K562 (cell line): ENCODE results near the gene F11R. TPM values are rescaled to one million over a fixed set of nuclear protein-coding genes. Genes with fewer than 3 reads are reported as not detected.

Experiments used
- CBX1 ChIP-seq: sonication (generic); IDR thresholded peaks from 2 replicates; pipeline ENCODE4 v1.6.1; 2016; ENCODE audit warnings: antibody characterized with exemption, low read depth, mild to moderate bottlenecking
- HMG20A ChIP-seq: fragments of 450-650 bp; formaldehyde crosslinking; conservative IDR thresholded peaks from 2 replicates; pipeline ENCODE4 v1.4.0; 2020; ENCODE audit warnings: mild to moderate bottlenecking, mixed read lengths
- KDM5B ChIP-seq: fragments of 200-600 bp; sonication (generic); IDR thresholded peaks from 2 replicates; pipeline ENCODE4 v1.6.1; 2012; ENCODE audit warnings: low read depth, mild to moderate bottlenecking, moderate library complexity, low read length, control low read depth, inconsistent platforms; ENCODE audit not compliant: insufficient replicate concordance
- POLR2H ChIP-seq: IDR thresholded peaks from 2 replicates; pipeline ENCODE4 v1.6.1; 2016; ENCODE audit warnings: missing genetic modification characterization, low read depth, mild to moderate bottlenecking, control low read depth, missing compliant biosample characterization, moderate library complexity
- PTRF ChIP-seq: fragments of 450-650 bp; IDR thresholded peaks from 2 replicates; pipeline ENCODE4 v1.6.1; 2016; ENCODE audit warnings: mild to moderate bottlenecking, missing genetic modification characterization, missing compliant biosample characterization
- SIN3A ChIP-seq, 2 experiments: fragments of 150-350 bp in 1 of 2; IDR thresholded peaks; 2 replicates each; pipeline ENCODE4 v1.6.1; 2011 to 2016; ENCODE audit warnings: borderline replicate concordance in 2 of 2, low read depth in 2 of 2, low read length in 2 of 2, mild to moderate bottlenecking in 2 of 2, moderate library complexity in 2 of 2; ENCODE audit not compliant: control insufficient read depth in 1 of 2
- SOX6 ChIP-seq: fragments of 450-650 bp; IDR thresholded peaks from 2 replicates; pipeline ENCODE4 v1.6.1; 2014; ENCODE audit warnings: mild to moderate bottlenecking
- TEAD1 ChIP-seq, 2 experiments: fragments of 450-650 bp in 1 of 2; sonication (generic) in 1 of 2; formaldehyde crosslinking; IDR thresholded peaks; 2 replicates each; pipeline versions ENCODE4 v1.4.0 to v1.8.0; 2020 to 2022; ENCODE audit warnings: mild to moderate bottlenecking in 2 of 2, missing genetic modification reagents in 1 of 2
- ZBTB8A ChIP-seq: fragments of 450-650 bp; IDR thresholded peaks from 2 replicates; pipeline ENCODE4 v1.6.1; 2018; ENCODE audit warnings: mild to moderate bottlenecking, moderate library complexity; ENCODE audit not compliant: partially characterized antibody
- ZKSCAN1 ChIP-seq: fragments of 150-350 bp; IDR thresholded peaks from 2 replicates; pipeline ENCODE4 v1.6.1; 2016; ENCODE audit warnings: low read depth, low read length
- ZNF12 ChIP-seq: sonication (generic); formaldehyde crosslinking; IDR thresholded peaks from 2 replicates; pipeline ENCODE4 v1.4.0; 2020; ENCODE audit warnings: mild to moderate bottlenecking, missing genetic modification reagents
- ZNF143 ChIP-seq: sonication (generic); formaldehyde crosslinking; IDR thresholded peaks from 2 replicates; pipeline ENCODE4 v1.9.0; 2022; ENCODE audit warnings: mild to moderate bottlenecking, missing genetic modification reagents
- ZNF57 ChIP-seq: fragments of 450-650 bp; formaldehyde crosslinking; IDR thresholded peaks from 2 replicates; pipeline ENCODE4 v1.4.0; 2020; ENCODE audit warnings: mild to moderate bottlenecking, moderate library complexity
- ZNF586 ChIP-seq: fragments of 450-650 bp; formaldehyde crosslinking; conservative IDR thresholded peaks from 2 replicates; pipeline ENCODE4 v1.4.0; 2020; ENCODE audit warnings: mild to moderate bottlenecking, moderate library complexity
- ZNF668 ChIP-seq: fragments of 250-450 bp; sonication (Bioruptor Pico); IDR thresholded peaks from 2 replicates; pipeline ENCODE4 v1.8.0; 2022; ENCODE audit warnings: mild to moderate bottlenecking, inconsistent platforms
- ZNF696 ChIP-seq: fragments of 250-450 bp; sonication (Bioruptor Pico); conservative IDR thresholded peaks from 2 replicates; pipeline ENCODE4 v1.4.0; 2020; ENCODE audit warnings: mild to moderate bottlenecking, moderate library complexity
- polyA plus RNA-seq, 8 experiments: library from polyadenylated mRNA; depleted of rRNA in 4 of 8; stranded (reverse) in 5 of 8; unstranded in 3 of 8; fragments of >200 nt; fragmentation: Nextera tagmentation in 2 of 8; fragmentation: Illumina TruSeq in 1 of 8; extraction: Ambion mirVana in 2 of 8; extraction: Trizol in 1 of 8; gene quantifications; 2 replicates each; pipeline versions ENCODE4 v1.2.1 to v1.2.3, GENCODE V29; 2011 to 2014; ENCODE audit warnings: inconsistent platforms in 1 of 8, missing spikeins in 1 of 8
- total RNA-seq, 7 experiments: library from RNA; depleted of rRNA in 6 of 7; stranded (reverse); fragments of >200 nt in 6 of 7; fragmentation: Illumina TruSeq in 2 of 7; extraction: Trizol in 2 of 7; gene quantifications; 2 replicates each; pipeline versions ENCODE4 v1.2.1 to v1.2.3, GENCODE V29; 2011 to 2021; ENCODE audit warnings: low replicate concordance in 1 of 7
- TF ChIP-seq, protein P1 (sequence below), 2 experiments: IDR thresholded peaks; 2 replicates each; pipeline ENCODE4 v1.6.1; 2012; ENCODE audit warnings: improper control_type of control experiment in 2 of 2, low read depth in 2 of 2, low read length in 2 of 2, borderline replicate concordance in 1 of 2
- TF ChIP-seq, protein P2 (sequence below): fragments of 250-450 bp; sonication (Bioruptor Pico); IDR thresholded peaks from 2 replicates; pipeline ENCODE4 v1.5.1; 2021; ENCODE audit warnings: mild to moderate bottlenecking
- TF ChIP-seq, protein P3 (sequence below): sonication (generic); formaldehyde crosslinking; IDR thresholded peaks from 2 replicates; pipeline ENCODE4 v1.8.1; 2022; ENCODE audit warnings: missing genetic modification reagents

The F11R gene
- total and polyA plus RNA-seq, 9 of the 15 experiments (the other 6 are each of a cell fraction or from before 2014, with no cell fraction given): 27.4 to 187 (median 52.5) TPM

DNA sequence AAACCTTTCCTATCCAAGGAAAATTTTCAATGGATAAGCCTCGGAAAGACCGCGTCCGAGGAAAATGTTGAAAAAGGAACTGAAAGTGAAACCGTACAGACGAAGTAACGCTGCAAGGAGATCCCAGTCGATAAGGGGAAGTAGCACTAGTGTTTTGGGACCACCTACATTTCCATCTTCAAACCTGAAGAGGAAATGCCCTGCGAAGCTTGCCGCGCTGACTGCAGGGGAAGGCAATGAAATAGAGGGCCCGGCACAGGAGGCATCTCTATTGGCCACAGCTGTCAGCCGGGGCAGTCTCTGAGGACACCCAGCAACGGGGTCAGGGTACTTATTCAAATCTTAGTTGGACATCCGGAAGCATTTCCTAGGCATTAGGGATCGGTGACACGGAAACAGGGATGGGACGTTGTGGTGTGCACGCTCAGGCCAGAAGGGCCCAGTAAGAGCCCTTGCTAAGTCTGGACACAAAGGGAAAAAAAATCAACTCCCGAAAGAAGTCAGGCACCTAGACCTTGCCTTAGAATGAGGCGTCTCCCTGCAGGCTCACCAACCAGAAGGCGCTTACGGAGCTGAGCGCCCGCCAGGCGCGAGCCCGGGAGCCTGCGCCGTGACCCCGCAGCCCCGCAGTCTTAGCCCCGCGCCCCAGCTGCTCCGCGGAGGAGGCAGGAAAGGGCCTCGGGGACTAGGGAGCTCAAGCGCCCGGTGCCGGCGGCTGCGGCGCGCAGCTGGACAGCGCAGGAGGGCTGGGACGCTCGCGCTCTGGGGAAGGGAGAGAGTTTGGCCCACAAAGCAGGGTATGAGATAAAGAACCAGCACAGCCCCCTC lies 24.2 kb upstream of the F11R start (continued):
- TF ChIP-seq, protein P1, sequence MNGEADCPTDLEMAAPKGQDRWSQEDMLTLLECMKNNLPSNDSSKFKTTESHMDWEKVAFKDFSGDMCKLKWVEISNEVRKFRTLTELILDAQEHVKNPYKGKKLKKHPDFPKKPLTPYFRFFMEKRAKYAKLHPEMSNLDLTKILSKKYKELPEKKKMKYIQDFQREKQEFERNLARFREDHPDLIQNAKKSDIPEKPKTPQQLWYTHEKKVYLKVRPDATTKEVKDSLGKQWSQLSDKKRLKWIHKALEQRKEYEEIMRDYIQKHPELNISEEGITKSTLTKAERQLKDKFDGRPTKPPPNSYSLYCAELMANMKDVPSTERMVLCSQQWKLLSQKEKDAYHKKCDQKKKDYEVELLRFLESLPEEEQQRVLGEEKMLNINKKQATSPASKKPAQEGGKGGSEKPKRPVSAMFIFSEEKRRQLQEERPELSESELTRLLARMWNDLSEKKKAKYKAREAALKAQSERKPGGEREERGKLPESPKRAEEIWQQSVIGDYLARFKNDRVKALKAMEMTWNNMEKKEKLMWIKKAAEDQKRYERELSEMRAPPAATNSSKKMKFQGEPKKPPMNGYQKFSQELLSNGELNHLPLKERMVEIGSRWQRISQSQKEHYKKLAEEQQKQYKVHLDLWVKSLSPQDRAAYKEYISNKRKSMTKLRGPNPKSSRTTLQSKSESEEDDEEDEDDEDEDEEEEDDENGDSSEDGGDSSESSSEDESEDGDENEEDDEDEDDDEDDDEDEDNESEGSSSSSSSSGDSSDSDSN (IDR thresholded peaks at IDR 0.05; ENCODE audit: borderline replicate concordance in 1 of 2, low read depth in 2 of 2, low read length in 2 of 2): peak; percentile 53 to 88; a peak in 2 of 4 replicates
- TF ChIP-seq HMG20A (CRISPR knock-in tag) (no peak), TEAD1 (CRISPR knock-in tag; IDR thresholded peaks at IDR 0.05) (no peak), SIN3A (IDR thresholded peaks at IDR 0.05; ENCODE audit: borderline replicate concordance in 2 of 2, control insufficient read depth in 1 of 2, low read depth in 2 of 2, low read length in 2 of 2) (peak; percentile 4 to 8; a peak in 1 of 4 replicates), ZNF586 (CRISPR knock-in tag) (no peak), PTRF (no peak), ZNF143 (CRISPR knock-in tag) (no peak), KDM5B (no peak), ZNF668 (CRISPR knock-in tag) (no peak), CBX1 (no peak), ZKSCAN1 (no peak), SOX6 (no peak; the same call in 1 of the 2 replicates), ZNF12 (no peak), ZNF696 (CRISPR knock-in tag) (no peak), ZNF57 (no peak), ZBTB8A (no peak), POLR2H (tag) (no peak)
- TF ChIP-seq, protein P2, sequence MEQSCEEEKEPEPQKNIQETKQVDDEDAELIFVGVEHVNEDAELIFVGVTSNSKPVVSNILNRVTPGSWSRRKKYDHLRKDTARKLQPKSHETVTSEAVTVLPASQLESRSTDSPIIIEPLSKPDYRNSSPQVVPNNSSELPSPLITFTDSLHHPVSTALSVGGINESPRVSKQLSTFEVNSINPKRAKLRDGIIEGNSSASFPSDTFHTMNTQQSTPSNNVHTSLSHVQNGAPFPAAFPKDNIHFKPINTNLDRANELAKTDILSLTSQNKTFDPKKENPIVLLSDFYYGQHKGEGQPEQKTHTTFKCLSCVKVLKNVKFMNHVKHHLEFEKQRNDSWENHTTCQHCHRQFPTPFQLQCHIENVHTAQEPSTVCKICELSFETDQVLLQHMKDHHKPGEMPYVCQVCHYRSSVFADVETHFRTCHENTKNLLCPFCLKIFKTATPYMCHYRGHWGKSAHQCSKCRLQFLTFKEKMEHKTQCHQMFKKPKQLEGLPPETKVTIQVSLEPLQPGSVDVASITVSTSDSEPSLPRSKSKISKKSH (CRISPR knock-in tag): no peak
- TF ChIP-seq, protein P3, sequence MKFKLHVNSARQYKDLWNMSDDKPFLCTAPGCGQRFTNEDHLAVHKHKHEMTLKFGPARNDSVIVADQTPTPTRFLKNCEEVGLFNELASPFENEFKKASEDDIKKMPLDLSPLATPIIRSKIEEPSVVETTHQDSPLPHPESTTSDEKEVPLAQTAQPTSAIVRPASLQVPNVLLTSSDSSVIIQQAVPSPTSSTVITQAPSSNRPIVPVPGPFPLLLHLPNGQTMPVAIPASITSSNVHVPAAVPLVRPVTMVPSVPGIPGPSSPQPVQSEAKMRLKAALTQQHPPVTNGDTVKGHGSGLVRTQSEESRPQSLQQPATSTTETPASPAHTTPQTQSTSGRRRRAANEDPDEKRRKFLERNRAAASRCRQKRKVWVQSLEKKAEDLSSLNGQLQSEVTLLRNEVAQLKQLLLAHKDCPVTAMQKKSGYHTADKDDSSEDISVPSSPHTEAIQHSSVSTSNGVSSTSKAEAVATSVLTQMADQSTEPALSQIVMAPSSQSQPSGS (CRISPR knock-in tag): no peak
